ENCODE measurements around the gene RNF111. TPM values are rescaled to one million over a fixed set of nuclear protein-coding genes. Genes with fewer than 3 reads are reported as not detected.

RNF111 gene
- total RNA-seq, 1 donor from 2014 or later, result 35.3 TPM

DNA sequence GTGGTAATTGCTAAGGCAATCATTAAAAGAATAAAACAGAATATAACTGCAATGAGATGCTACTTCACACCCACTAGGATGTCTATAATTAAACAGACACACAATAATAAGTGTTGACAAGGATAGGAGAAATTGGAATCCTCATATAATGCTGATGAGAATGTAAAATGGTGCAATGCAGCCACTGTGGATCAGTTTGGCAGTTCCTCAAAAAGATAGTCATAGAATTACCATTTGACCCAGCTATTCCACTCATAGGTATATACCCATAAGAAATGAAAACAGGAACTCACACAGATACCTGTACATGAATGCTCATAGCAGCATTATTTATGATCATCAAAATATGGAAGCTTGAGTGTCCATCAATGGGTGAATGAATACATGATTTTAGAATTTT, 9.6 kb upstream of the RNF111 start:
- ATAC-seq, result no peak
- H3K9me3 ChIP-seq, result no peaks in the 10 kb centered on the region
- intact Hi-C loops (cut with DNase I), result no loop called here
- no peaks in the 10 kb centered on the region for H3K27me3 ChIP-seq
- no peak for DNase-seq
- H3K27ac ChIP-seq, result no peak overlapping the region
- no peak overlapping the region for H3K4me3 ChIP-seq
- H3K36me3 ChIP-seq, result no peaks in the 10 kb centered on the region
- H3K4me1 ChIP-seq, result peaks cover 6% of the 10 kb centered on the region
- TF ChIP-seq, protein P1, sequence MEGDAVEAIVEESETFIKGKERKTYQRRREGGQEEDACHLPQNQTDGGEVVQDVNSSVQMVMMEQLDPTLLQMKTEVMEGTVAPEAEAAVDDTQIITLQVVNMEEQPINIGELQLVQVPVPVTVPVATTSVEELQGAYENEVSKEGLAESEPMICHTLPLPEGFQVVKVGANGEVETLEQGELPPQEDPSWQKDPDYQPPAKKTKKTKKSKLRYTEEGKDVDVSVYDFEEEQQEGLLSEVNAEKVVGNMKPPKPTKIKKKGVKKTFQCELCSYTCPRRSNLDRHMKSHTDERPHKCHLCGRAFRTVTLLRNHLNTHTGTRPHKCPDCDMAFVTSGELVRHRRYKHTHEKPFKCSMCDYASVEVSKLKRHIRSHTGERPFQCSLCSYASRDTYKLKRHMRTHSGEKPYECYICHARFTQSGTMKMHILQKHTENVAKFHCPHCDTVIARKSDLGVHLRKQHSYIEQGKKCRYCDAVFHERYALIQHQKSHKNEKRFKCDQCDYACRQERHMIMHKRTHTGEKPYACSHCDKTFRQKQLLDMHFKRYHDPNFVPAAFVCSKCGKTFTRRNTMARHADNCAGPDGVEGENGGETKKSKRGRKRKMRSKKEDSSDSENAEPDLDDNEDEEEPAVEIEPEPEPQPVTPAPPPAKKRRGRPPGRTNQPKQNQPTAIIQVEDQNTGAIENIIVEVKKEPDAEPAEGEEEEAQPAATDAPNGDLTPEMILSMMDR (IDR thresholded peaks at IDR 0.05), result no peak

DNA sequence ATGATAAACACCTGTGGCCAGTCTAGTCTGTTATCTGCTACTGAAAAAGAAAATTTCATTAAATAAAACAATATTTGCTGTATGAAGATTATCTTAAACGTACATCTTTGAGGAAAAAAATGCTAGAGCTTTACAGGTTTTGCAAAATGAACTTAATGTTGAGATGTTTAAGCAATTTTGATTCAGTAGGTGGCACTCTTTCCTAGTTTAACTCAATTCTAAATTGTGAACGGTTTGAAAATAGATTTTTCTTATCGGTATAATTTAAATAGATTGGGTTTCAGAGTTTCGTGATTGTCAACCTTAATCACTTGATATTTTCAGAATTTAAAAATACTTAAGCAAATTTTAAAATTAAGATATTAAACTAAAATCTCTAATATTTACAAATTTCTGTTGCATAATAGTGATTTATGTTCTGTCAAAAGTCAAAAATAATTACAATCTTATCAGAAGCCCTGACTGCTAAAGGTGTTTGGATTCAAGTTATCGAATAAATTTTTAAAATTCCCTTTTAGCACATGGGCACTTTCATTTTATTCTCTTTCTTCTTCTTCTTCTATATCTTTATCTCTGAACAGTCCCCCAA, 7.0 kb upstream of the RNF111 start:
- no peaks in the 10 kb centered on the region for H3K36me3 ChIP-seq
- no peaks in the 10 kb centered on the region for H3K27me3 ChIP-seq
- TF ChIP-seq, protein P1 (IDR thresholded peaks at IDR 0.05), result peak; percentile 56
- H3K4me3 ChIP-seq, result no peak overlapping the region
- no peaks in the 10 kb centered on the region for H3K9me3 ChIP-seq
- no peak overlapping the region for H3K27ac ChIP-seq
- ATAC-seq (peak; percentile 33), DNase-seq (no peak)
- intact Hi-C loops (cut with DNase I), result no loop called here
- H3K4me1 ChIP-seq, result peaks cover 6% of the 10 kb centered on the region

DNA sequence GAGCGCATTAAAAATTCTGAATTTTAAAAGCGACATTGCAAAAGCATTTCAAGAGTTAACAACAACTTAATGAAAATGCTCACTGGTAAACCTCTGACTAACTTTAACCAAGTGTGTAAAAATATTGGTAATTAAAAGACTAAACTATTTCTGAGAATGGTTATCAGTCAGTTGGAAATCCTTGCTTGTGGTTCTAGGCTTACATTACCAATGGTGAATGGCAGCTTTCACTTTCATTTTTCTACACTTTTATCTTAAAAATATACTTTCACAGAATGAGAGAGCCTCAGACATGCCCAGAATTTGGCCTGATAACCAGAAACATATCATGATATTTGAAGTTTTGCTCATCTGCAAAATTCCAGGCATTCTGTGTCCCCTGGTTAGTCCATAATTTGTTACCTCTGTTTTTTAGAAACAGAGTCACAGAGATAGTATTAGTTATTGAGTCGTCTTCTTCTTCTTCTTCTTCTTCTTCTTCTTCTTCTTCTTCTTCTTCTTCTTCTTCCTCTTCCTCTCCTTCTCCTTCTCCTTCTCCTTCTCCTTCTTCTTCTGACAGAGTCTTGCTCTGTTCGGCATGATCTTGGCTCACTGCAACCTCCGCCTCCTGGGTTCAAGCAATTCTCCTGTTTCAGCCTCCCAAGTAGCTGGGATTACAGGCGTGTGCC, 5.5 kb upstream of the RNF111 start:
- no peaks in the 10 kb centered on the region for H3K36me3 ChIP-seq
- peaks cover 9% of the 10 kb centered on the region for H3K4me1 ChIP-seq
- no peaks in the 10 kb centered on the region for H3K27me3 ChIP-seq
- H3K9me3 ChIP-seq, result no peaks in the 10 kb centered on the region
- intact Hi-C loops (cut with DNase I), result no loop called here
- H3K27ac ChIP-seq, result no peak overlapping the region
- ATAC-seq (no peak), DNase-seq (no peak)
- no peak overlapping the region for H3K4me3 ChIP-seq
- TF ChIP-seq, protein P1 (IDR thresholded peaks at IDR 0.05), result no peak

DNA sequence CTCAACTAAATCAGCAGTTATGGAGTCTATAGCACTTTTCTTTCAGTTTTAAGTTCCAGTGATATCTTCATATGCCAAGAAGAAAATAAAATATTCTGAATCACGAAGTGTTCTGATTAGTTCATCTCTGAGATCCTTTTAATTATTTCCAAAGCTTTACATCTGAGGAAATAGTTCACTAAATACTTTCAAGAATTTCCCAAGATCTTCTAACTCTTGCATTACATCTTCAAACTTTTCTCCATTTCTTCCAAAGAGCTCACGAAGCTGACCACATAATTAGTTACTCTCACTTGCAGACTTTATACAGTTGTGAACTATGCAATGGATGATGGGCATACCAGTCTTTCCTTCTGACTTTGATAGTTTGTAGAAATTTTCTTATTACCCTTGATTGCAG, 4.2 kb upstream of the RNF111 start:
- ATAC-seq, result no peak
- Histone ChIP-seq H3K9me3 (no peaks in the 10 kb centered on the region), H3K27ac (no peak overlapping the region), H3K4me3 (no peak overlapping the region), H3K36me3 (no peaks in the 10 kb centered on the region), H3K4me1 (peaks cover 10% of the 10 kb centered on the region), H3K27me3 (no peaks in the 10 kb centered on the region)
- TF ChIP-seq, protein P1 (IDR thresholded peaks at IDR 0.05), result no peak
- intact Hi-C loops (cut with DNase I), result no loop called here
- DNase-seq, result no peak

DNA sequence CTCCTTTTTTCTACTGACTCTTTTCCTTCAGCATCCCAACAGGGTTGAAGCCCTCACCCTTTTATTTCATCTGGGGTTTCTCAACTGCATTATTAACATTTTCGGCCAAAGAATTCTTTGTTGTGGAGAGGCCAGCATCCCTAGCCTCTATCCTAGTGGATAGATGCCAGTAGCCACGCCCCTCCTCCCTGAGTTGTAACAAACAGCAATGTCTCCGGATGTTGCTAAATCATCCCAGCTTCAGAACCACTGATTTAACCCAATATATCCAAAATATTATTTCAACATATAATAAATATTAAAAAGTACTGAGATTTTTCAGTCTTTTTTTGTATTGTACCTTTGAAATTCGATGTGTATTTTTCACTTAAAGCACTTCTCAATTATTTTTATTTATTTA, 2.0 kb upstream of the RNF111 start:
- intact Hi-C loops (cut with DNase I), result no loop called here
- no peak overlapping the region for H3K4me3 ChIP-seq

More for the DNA sequence above, 2.0 kb upstream of the RNF111 start:
- no peaks in the 10 kb centered on the region for H3K9me3 ChIP-seq
- H3K27ac ChIP-seq, result no peak overlapping the region
- TF ChIP-seq, protein P1 (IDR thresholded peaks at IDR 0.05), result no peak
- DNase-seq (no peak), ATAC-seq (no peak)
- no peaks in the 10 kb centered on the region for H3K27me3 ChIP-seq
- H3K36me3 ChIP-seq, result no peaks in the 10 kb centered on the region
- peaks cover 21% of the 10 kb centered on the region for H3K4me1 ChIP-seq

Data from upper lobe of right lung (tissue), 1 donor.